Measurements from ENCODE around the gene MEGF11. TPM values are rescaled to one million over a fixed set of nuclear protein-coding genes. Genes with fewer than 3 reads are reported as not detected.

The MEGF11 gene
- total and polyA plus RNA-seq, 8 donors: 0.05 to 0.92 (median 0.14) TPM; not detected in 4

- intact Hi-C loops (cut with DNase I; ENCODE audit: low total_unique reads): no loop called here
- Histone ChIP-seq H3K36me3 (no peaks in the 10 kb centered on the region), H3K9me3 (no peaks in the 10 kb centered on the region), H3K4me3 (no peak overlapping the region), H3K27ac (no peak overlapping the region), H3K4me1 (peaks cover 0 to 15% (median 6%) of the 10 kb centered on the region in 4 donors), H3K27me3 (peaks cover 0 to 24% (median 0%) of the 10 kb centered on the region in 3 donors)
- DNase-seq: no peak
- 75 to 88% (median 81%) methylated on average over 6 of the region's 6 CpGs for WGBS, 5 donors
- TF ChIP-seq EP300 (IDR thresholded peaks at IDR 0.05): no peak
- no peak for TF ChIP-seq POLR2A (IDR thresholded peaks at IDR 0.05)
- TF ChIP-seq CTCF (IDR thresholded peaks at IDR 0.05): no peak
- TF ChIP-seq POLR2AphosphoS5 (IDR thresholded peaks at IDR 0.05): no peak
Observed at GRCh38 chr15:66077320-66077663, 176.3 kb downstream of the MEGF11 start.

- intact Hi-C loops (cut with DNase I; ENCODE audit: low total_unique reads): no loop called here
- TF ChIP-seq CTCF (IDR thresholded peaks at IDR 0.05): no peak
- no peak for TF ChIP-seq POLR2AphosphoS5 (IDR thresholded peaks at IDR 0.05)
- no peak for TF ChIP-seq EP300 (IDR thresholded peaks at IDR 0.05)
- TF ChIP-seq POLR2A (IDR thresholded peaks at IDR 0.05): no peak
- Histone ChIP-seq H3K27me3 (peaks cover 0 to 24% (median 0%) of the 10 kb centered on the region in 3 donors), H3K27ac (no peak overlapping the region), H3K9me3 (no peaks in the 10 kb centered on the region), H3K36me3 (no peaks in the 10 kb centered on the region), H3K4me1 (peaks cover 0 to 20% (median 7%) of the 10 kb centered on the region in 4 donors), H3K4me3 (no peak overlapping the region)
- 88 to 92% (median 90%) methylated on average over 4 of the region's 4 CpGs for WGBS, 5 donors
- no peak for DNase-seq
Observed at GRCh38 chr15:66076591-66077319, 176.8 kb downstream of the MEGF11 start.

- intact Hi-C loops (cut with DNase I; ENCODE audit: low total_unique reads): no loop called here
- 80 to 100% (median 89%) methylated on average over 1 of the region's 1 CpG for WGBS, 5 donors
- no peaks in the 10 kb centered on the region for H3K9me3 ChIP-seq
Observed at GRCh38 chr15:66075947-66076346, 177.6 kb downstream of the MEGF11 start.

More at GRCh38 chr15:66075947-66076346, 177.6 kb downstream of the MEGF11 start:
- no peak for TF ChIP-seq POLR2A (IDR thresholded peaks at IDR 0.05)
- no peak for TF ChIP-seq POLR2AphosphoS5 (IDR thresholded peaks at IDR 0.05)
- TF ChIP-seq EP300 (IDR thresholded peaks at IDR 0.05): no peak
- TF ChIP-seq CTCF (IDR thresholded peaks at IDR 0.05): no peak
- no peaks in the 10 kb centered on the region for H3K36me3 ChIP-seq
- H3K4me1 ChIP-seq: peaks cover 0 to 19% (median 7%) of the 10 kb centered on the region in 4 donors
- peaks cover 0 to 24% (median 0%) of the 10 kb centered on the region in 3 donors for H3K27me3 ChIP-seq
- no peak for DNase-seq
- H3K4me3 ChIP-seq: no peak overlapping the region
- H3K27ac ChIP-seq: no peak overlapping the region
